Endothelial cell of umbilical vein (primary cell): ENCODE results near the gene DGLUCY.

Experiments
- EZH2 ChIP-seq: IDR thresholded peaks from 2 replicates; pipeline ENCODE4 v1.6.1; 2012; ENCODE audit warnings: borderline replicate concordance, low read depth, mild to moderate bottlenecking, moderate library complexity, low read length, inconsistent platforms; ENCODE audit not compliant: severe bottlenecking
- GATA2 ChIP-seq: IDR thresholded peaks from 2 replicates; pipeline ENCODE4 v1.7.0; 2011; ENCODE audit warnings: low read depth, mild to moderate bottlenecking, moderate library complexity, mixed read lengths, low read length; ENCODE audit not compliant: insufficient read length, insufficient read depth
- POLR2A ChIP-seq: IDR thresholded peaks from 2 replicates; pipeline ENCODE4 v1.6.1; 2012; ENCODE audit warnings: low read depth, mild to moderate bottlenecking, control low read depth, low read length
- POLR2AphosphoS5 ChIP-seq: IDR thresholded peaks from 2 replicates; pipeline ENCODE4 v1.6.1; 2012; ENCODE audit warnings: low read depth, mild to moderate bottlenecking, control low read depth, low read length, moderate library complexity; ENCODE audit not compliant: insufficient read depth
- TF ChIP-seq, protein P1 (sequence below), 2 donors: IDR thresholded peaks; 1 replicate in 1 of 2; 2 replicates in 1 of 2; pipeline ENCODE4 v1.5.1; 2011; ENCODE audit warnings: low read length in 2 of 2, mild to moderate bottlenecking in 2 of 2, moderate library complexity in 2 of 2, control low read depth in 1 of 2, inconsistent platforms in 1 of 2, low read depth in 1 of 2; ENCODE audit not compliant: insufficient read depth in 1 of 2; ENCODE audit errors: extremely low read depth in 1 of 2

DNA sequence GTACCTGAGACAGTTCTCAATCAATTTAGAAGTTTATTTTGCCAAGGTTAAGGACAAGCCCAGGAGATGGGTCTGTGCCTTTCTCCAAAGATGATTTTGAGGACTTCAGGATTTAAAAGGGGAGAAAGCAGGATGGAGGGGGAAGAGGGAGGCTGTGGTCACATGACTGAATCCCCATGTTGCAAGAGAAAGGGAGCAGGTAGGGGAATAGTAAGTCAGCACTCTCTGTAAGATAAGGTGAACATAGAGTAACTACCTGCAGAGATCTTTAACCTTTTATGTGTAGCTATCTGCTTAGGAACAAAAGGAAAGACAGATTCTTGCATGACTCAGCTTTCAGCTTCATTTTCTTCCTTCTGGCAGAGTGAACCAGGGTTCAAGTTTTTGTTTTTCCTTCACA, 25.9 kb downstream of the DGLUCY start:
- TF ChIP-seq, protein P1, sequence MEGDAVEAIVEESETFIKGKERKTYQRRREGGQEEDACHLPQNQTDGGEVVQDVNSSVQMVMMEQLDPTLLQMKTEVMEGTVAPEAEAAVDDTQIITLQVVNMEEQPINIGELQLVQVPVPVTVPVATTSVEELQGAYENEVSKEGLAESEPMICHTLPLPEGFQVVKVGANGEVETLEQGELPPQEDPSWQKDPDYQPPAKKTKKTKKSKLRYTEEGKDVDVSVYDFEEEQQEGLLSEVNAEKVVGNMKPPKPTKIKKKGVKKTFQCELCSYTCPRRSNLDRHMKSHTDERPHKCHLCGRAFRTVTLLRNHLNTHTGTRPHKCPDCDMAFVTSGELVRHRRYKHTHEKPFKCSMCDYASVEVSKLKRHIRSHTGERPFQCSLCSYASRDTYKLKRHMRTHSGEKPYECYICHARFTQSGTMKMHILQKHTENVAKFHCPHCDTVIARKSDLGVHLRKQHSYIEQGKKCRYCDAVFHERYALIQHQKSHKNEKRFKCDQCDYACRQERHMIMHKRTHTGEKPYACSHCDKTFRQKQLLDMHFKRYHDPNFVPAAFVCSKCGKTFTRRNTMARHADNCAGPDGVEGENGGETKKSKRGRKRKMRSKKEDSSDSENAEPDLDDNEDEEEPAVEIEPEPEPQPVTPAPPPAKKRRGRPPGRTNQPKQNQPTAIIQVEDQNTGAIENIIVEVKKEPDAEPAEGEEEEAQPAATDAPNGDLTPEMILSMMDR (IDR thresholded peaks at IDR 0.05; ENCODE audit: extremely low read depth in 1 of 2, insufficient read depth in 1 of 2, low read depth in 1 of 2, low read length in 2 of 2), result no peak
- TF ChIP-seq EZH2 (no peak), GATA2 (no peak), POLR2A (no peak), POLR2AphosphoS5 (no peak)
